OCI-LY3 (cell line): ENCODE results near the gene DRD4.

Source experiments
- EZH2phosphoT487 ChIP-seq: fragments of 200-600 bp; shearing (Covaris generic); IDR thresholded peaks from 2 replicates; pipeline ENCODE4 v1.6.1; 2018; ENCODE audit warnings: antibody characterized with exemption, mixed run types, low read depth
- TF ChIP-seq, protein P1 (sequence below): fragments of 200-600, 300-600 bp; sonication (generic); IDR thresholded peaks from 2 replicates; pipeline ENCODE4 v1.5.1; 2014; ENCODE audit warnings: antibody characterized with exemption, low read length, low read depth

GRCh38 chr11:625636-626268, 11.3 kb upstream of the DRD4 start:
- TF ChIP-seq, protein P1, sequence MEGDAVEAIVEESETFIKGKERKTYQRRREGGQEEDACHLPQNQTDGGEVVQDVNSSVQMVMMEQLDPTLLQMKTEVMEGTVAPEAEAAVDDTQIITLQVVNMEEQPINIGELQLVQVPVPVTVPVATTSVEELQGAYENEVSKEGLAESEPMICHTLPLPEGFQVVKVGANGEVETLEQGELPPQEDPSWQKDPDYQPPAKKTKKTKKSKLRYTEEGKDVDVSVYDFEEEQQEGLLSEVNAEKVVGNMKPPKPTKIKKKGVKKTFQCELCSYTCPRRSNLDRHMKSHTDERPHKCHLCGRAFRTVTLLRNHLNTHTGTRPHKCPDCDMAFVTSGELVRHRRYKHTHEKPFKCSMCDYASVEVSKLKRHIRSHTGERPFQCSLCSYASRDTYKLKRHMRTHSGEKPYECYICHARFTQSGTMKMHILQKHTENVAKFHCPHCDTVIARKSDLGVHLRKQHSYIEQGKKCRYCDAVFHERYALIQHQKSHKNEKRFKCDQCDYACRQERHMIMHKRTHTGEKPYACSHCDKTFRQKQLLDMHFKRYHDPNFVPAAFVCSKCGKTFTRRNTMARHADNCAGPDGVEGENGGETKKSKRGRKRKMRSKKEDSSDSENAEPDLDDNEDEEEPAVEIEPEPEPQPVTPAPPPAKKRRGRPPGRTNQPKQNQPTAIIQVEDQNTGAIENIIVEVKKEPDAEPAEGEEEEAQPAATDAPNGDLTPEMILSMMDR: no peak
- TF ChIP-seq EZH2phosphoT487: no peak
